Heart right ventricle (tissue), 16 donors: ENCODE measurements around the gene OGDH. TPM values are rescaled to one million over a fixed set of nuclear protein-coding genes. Genes with fewer than 3 reads are reported as not detected.

Experiments
- ATAC-seq, 8 donors: fragments of 200-7000 bp; cut with Tn5 transposase; one replicate each; pipeline ENCODE4 v1.9.1; 2020; ENCODE audit warnings: mild to moderate bottlenecking in 8 of 8, moderate library complexity in 8 of 8, moderate number of reproducible peaks in 1 of 8
- DNase-seq, 2 donors: peaks; one replicate each; pipeline ENCODE4 v3.0.0-alpha.2; 2020
- H3K27ac ChIP-seq, 10 donors: fragments of 200-600 bp; sonication (generic) in 2 of 10; one replicate each; pipeline versions ENCODE4 v1.5.0 to v1.8.0; 2020 to 2022; ENCODE audit warnings: mild to moderate bottlenecking in 3 of 10
- H3K27me3 ChIP-seq, 7 donors: fragments of 200-600 bp; one replicate each; pipeline ENCODE4 v1.8.0; 2021 to 2022; ENCODE audit warnings: mild to moderate bottlenecking in 2 of 7
- H3K36me3 ChIP-seq, 9 donors: fragments of 200-600 bp; sonication (generic) in 1 of 9; one replicate each; pipeline versions ENCODE4 v1.5.0 to v1.8.0; 2020 to 2022; ENCODE audit warnings: mild to moderate bottlenecking in 2 of 9
- H3K4me1 ChIP-seq, 9 donors: fragments of 200-600 bp; sonication (generic) in 1 of 9; one replicate each; pipeline versions ENCODE4 v1.5.0 to v1.8.0; 2020 to 2022; ENCODE audit warnings: mild to moderate bottlenecking in 4 of 9
- H3K4me3 ChIP-seq, 10 donors: fragments of 200-600 bp; sonication (generic) in 2 of 10; one replicate each; pipeline versions ENCODE4 v1.5.0 to v1.8.0; 2020 to 2022; ENCODE audit warnings: mild to moderate bottlenecking in 7 of 10, moderate library complexity in 2 of 10
- H3K9me3 ChIP-seq, 11 donors: fragments of 200-600 bp in 10 of 11; sonication (generic) in 2 of 11; one replicate each; pipeline versions ENCODE4 v1.5.0 to v1.8.0; 2013 to 2022; ENCODE audit warnings: mild to moderate bottlenecking in 2 of 11, control low read depth in 1 of 11, moderate library complexity in 1 of 11
- CTCF ChIP-seq, 9 donors: fragments of 200-600 bp; sonication (generic) in 2 of 9; IDR thresholded peaks; one replicate each; pipeline versions ENCODE4 v1.5.0 to v1.8.0; 2021 to 2022; ENCODE audit warnings: antibody characterized with exemption in 9 of 9, mild to moderate bottlenecking in 5 of 9, moderate library complexity in 1 of 9
- WGBS, 2 donors: extraction: QIAGEN DNeasy Blood & Tissue Kit; methylation state at CpG; one replicate each; pipeline ENCODE4 v1.1.7; 2013; ENCODE audit warnings: inconsistent platforms in 1 of 2; 5-methylcytosine and 5-hydroxymethylcytosine counted together
- intact Hi-C, 10 donors: fragments of 100-400 bp; cut with DNase I; formaldehyde crosslinking; loops; one replicate each; pipeline versions ENCODE4 v1.11.1 to v1.14.2; 2022
- polyA plus RNA-seq, 2 donors: library from polyadenylated mRNA; stranded (reverse); fragments of 200-250 nt; gene quantifications; one replicate each; pipeline ENCODE4 v1.2.3, GENCODE V29; 2013
- total RNA-seq, 10 donors: library from RNA; stranded (reverse); fragmentation: NEBNext Ultra II Directional in 3 of 10; extraction: Animal tissue kit (Norgen Biotek cat#: 25700) in 3 of 10; gene quantifications; one replicate each; pipeline versions ENCODE4 v1.2.1 to v1.2.4, GENCODE V29; 2021 to 2023
- donor health status: Arrhythmogenic right ventricular cardiomyopathy.
- donor health status: ischemic (EF 13 %, LVEDD 7.1; RV severe dilation, severe dysfunction).
- donor health status: healthy with polysubstance abuse.
- donor health status: DM: no; HTN: yes; CAD: no.
- donor health status: DM: no; HTN: no; CAD: no.
- donor health status: ischemic (EF 25% LVEDD 6.9; RV normal size, moderate dysfunction).
- donor health status: ischemic (EF 25% LVEDD 5.7; RV mildly dilated, moderate dysfunction).
- donor health status: healthy.
- donor health status: DM: yes; HTN: yes; CAD: no.
- donor health status: Ischemic cardiomyopathy.
- donor health status: ischemic (EF 35%, LVEDD 5.7; RV mildly dilated, moderate dysfunction).
- donor health status: nonischemic (EF 11% LVEDD 7.7; RV severe dilation, severe dysfunction).
- donor health status: DM: yes; HTN: yes; CAD: no.
- donor health status: PGD.
- donor health status: ischemic (EF 29% LVEDD 5.4; RV normal size, mild dysfunction).
- donor health status: nonischemic (EF 23%, LVEDD 6.1; RV moderate dilation, normal function).

The OGDH gene
- total and polyA plus RNA-seq, 12 donors: 202 to 724 (median 672) TPM

- H3K27ac ChIP-seq: peak overlapping the region in 5 of 10 donors; percentile 3 to 64 (median 49)
- H3K36me3 ChIP-seq: peaks cover 0 to 65% (median 17%) of the 10 kb centered on the region in 9 donors
- intact Hi-C loops: no loop called here
- 83 to 92% methylated on average over 2 of the region's 2 CpGs for WGBS, 2 donors
- H3K27me3 ChIP-seq: no peaks in the 10 kb centered on the region
- DNase-seq (no peak), ATAC-seq (no peak)
- no peak for TF ChIP-seq CTCF (IDR thresholded peaks at IDR 0.05)
- peaks cover 0 to 49% (median 16%) of the 10 kb centered on the region in 9 donors for H3K4me1 ChIP-seq
- H3K9me3 ChIP-seq: no peaks in the 10 kb centered on the region
- H3K4me3 ChIP-seq: no peak overlapping the region
These were observed 39.3 kb downstream of the OGDH start for GRCh38 chr7:44645696-44646095.

- DNase-seq (no peak), ATAC-seq (no peak)
- no peak for TF ChIP-seq CTCF (IDR thresholded peaks at IDR 0.05)
- WGBS, 2 donors: 91 to 95% methylated on average over 3 of the region's 3 CpGs
- H3K27ac ChIP-seq: peak overlapping the region in 2 of 10 donors; percentile 3 to 12
- H3K9me3 ChIP-seq: no peaks in the 10 kb centered on the region
- H3K27me3 ChIP-seq: no peaks in the 10 kb centered on the region
- no peak overlapping the region for H3K4me3 ChIP-seq
- intact Hi-C loops: no loop called here
- peaks cover 0 to 46% (median 15%) of the 10 kb centered on the region in 9 donors for H3K4me1 ChIP-seq
- H3K36me3 ChIP-seq: peaks cover 0 to 71% (median 17%) of the 10 kb centered on the region in 9 donors
These were observed 39.9 kb downstream of the OGDH start for GRCh38 chr7:44646176-44646920.

GRCh38 chr7:44646921-44647636 lies 40.7 kb downstream of the OGDH start:
- WGBS, 2 donors: 81 to 84% methylated on average over 3 of the region's 3 CpGs
- Histone ChIP-seq H3K27me3 (no peaks in the 10 kb centered on the region), H3K4me3 (no peak overlapping the region), H3K9me3 (no peaks in the 10 kb centered on the region), H3K4me1 (peaks cover 0 to 44% (median 12%) of the 10 kb centered on the region in 9 donors), H3K27ac (peak overlapping the region in 2 of 10 donors; percentile 29 to 57), H3K36me3 (peaks cover 0 to 79% (median 17%) of the 10 kb centered on the region in 9 donors)
- TF ChIP-seq CTCF (IDR thresholded peaks at IDR 0.05): no peak
- ATAC-seq (no peak), DNase-seq (no peak)
- intact Hi-C loops: no loop called here

- Histone ChIP-seq H3K4me1 (peaks cover 0 to 44% (median 12%) of the 10 kb centered on the region in 9 donors), H3K4me3 (no peak overlapping the region), H3K27me3 (no peaks in the 10 kb centered on the region), H3K36me3 (peaks cover 0 to 87% (median 21%) of the 10 kb centered on the region in 9 donors), H3K27ac (peak overlapping the region in 6 of 10 donors; percentile 17 to 78 (median 51)), H3K9me3 (no peaks in the 10 kb centered on the region)
- intact Hi-C loops: no loop called here
- WGBS, 2 donors: 79 to 82% methylated on average over 4 of the region's 4 CpGs
- ATAC-seq (no peak), DNase-seq (no peak)
- TF ChIP-seq CTCF (IDR thresholded peaks at IDR 0.05): no peak
These were observed 41.7 kb downstream of the OGDH start for GRCh38 chr7:44647981-44648714.
